ENCODE results near the gene SUCLA2. TPM values are rescaled to one million over a fixed set of nuclear protein-coding genes. Genes with fewer than 3 reads are reported as not detected.

SUCLA2 gene
- total and polyA plus RNA-seq, 9 of the 15 experiments (the other 6 are each of a cell fraction or from before 2014, with no cell fraction given): 23.3 to 52.9 (median 35.8) TPM

- TF ChIP-seq, protein P1, sequence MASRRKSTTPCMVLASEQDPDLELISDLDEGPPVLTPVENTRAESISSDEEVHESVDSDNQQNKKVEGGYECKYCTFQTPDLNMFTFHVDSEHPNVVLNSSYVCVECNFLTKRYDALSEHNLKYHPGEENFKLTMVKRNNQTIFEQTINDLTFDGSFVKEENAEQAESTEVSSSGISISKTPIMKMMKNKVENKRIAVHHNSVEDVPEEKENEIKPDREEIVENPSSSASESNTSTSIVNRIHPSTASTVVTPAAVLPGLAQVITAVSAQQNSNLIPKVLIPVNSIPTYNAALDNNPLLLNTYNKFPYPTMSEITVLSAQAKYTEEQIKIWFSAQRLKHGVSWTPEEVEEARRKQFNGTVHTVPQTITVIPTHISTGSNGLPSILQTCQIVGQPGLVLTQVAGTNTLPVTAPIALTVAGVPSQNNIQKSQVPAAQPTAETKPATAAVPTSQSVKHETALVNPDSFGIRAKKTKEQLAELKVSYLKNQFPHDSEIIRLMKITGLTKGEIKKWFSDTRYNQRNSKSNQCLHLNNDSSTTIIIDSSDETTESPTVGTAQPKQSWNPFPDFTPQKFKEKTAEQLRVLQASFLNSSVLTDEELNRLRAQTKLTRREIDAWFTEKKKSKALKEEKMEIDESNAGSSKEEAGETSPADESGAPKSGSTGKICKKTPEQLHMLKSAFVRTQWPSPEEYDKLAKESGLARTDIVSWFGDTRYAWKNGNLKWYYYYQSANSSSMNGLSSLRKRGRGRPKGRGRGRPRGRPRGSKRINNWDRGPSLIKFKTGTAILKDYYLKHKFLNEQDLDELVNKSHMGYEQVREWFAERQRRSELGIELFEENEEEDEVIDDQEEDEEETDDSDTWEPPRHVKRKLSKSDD (conservative IDR thresholded peaks at IDR 0.05; ENCODE audit: low read length): no peak
- TF ChIP-seq, protein P2, sequence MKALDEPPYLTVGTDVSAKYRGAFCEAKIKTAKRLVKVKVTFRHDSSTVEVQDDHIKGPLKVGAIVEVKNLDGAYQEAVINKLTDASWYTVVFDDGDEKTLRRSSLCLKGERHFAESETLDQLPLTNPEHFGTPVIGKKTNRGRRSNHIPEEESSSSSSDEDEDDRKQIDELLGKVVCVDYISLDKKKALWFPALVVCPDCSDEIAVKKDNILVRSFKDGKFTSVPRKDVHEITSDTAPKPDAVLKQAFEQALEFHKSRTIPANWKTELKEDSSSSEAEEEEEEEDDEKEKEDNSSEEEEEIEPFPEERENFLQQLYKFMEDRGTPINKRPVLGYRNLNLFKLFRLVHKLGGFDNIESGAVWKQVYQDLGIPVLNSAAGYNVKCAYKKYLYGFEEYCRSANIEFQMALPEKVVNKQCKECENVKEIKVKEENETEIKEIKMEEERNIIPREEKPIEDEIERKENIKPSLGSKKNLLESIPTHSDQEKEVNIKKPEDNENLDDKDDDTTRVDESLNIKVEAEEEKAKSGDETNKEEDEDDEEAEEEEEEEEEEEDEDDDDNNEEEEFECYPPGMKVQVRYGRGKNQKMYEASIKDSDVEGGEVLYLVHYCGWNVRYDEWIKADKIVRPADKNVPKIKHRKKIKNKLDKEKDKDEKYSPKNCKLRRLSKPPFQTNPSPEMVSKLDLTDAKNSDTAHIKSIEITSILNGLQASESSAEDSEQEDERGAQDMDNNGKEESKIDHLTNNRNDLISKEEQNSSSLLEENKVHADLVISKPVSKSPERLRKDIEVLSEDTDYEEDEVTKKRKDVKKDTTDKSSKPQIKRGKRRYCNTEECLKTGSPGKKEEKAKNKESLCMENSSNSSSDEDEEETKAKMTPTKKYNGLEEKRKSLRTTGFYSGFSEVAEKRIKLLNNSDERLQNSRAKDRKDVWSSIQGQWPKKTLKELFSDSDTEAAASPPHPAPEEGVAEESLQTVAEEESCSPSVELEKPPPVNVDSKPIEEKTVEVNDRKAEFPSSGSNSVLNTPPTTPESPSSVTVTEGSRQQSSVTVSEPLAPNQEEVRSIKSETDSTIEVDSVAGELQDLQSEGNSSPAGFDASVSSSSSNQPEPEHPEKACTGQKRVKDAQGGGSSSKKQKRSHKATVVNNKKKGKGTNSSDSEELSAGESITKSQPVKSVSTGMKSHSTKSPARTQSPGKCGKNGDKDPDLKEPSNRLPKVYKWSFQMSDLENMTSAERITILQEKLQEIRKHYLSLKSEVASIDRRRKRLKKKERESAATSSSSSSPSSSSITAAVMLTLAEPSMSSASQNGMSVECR (CRISPR knock-in tag; IDR thresholded peaks at IDR 0.05): no peak
- no peak for TF ChIP-seq RBM25 (IDR thresholded peaks at IDR 0.05; ENCODE audit: low read depth, low read length, severe bottlenecking)
- TF ChIP-seq ETV6 (IDR thresholded peaks at IDR 0.05; ENCODE audit: borderline replicate concordance in 1 of 2, low read depth in 2 of 2, low read length in 1 of 2): no peak
- no peak for TF ChIP-seq ETV6 (CRISPR knock-in tag; IDR thresholded peaks at IDR 0.05; ENCODE audit: borderline replicate concordance)
- TF ChIP-seq, protein P3, sequence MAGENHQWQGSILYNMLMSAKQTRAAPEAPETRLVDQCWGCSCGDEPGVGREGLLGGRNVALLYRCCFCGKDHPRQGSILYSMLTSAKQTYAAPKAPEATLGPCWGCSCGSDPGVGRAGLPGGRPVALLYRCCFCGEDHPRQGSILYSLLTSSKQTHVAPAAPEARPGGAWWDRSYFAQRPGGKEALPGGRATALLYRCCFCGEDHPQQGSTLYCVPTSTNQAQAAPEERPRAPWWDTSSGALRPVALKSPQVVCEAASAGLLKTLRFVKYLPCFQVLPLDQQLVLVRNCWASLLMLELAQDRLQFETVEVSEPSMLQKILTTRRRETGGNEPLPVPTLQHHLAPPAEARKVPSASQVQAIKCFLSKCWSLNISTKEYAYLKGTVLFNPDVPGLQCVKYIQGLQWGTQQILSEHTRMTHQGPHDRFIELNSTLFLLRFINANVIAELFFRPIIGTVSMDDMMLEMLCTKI (IDR thresholded peaks at IDR 0.05; ENCODE audit: partially characterized antibody): no peak
- TF ChIP-seq ZKSCAN3 (CRISPR knock-in tag; IDR thresholded peaks at IDR 0.05): no peak
- no peak for TF ChIP-seq NR1H2 (CRISPR knock-in tag; IDR thresholded peaks at IDR 0.05)
Measured at GRCh38 chr13:47964863-47965262, 36.2 kb downstream of the SUCLA2 start (continued).

Data from K562 (cell line).